Measurements from ENCODE around the gene C19orf73. TPM values are rescaled to one million over a fixed set of nuclear protein-coding genes. Genes with fewer than 3 reads are reported as not detected.

Gene C19orf73
- total RNA-seq, 4 donors from 2014 or later: 1.8 TPM; not detected in 3

DNA sequence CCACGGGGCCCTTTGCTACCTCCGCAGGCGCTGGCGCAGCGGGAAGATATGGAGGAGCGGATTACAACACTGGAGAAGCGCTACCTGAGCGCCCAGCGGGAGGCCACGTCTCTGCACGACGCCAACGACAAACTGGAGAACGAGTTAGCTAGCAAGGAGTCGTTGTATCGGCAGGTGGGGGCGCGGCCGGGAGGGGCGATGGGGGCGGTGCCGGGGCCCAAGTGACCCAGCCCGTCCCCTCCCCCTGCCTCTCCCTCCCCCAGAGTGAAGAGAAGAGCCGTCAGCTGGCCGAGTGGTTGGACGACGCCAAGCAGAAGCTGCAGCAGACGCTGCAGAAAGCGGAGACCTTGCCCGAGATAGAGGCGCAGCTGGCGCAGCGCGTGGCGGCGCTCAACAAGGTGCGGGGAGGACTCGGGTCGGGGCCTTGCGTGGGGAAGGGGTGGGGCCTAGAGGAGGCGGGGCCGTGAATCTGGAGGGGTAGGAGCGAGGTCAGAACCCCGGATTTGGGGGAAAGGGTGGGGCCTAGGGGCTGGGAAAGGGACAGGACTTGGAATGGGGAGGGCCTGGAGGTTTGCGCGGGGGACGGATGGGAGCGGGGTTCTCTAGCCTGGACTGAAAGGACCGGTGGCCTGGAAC lies 14.1 kb upstream of the C19orf73 start:
- Histone ChIP-seq H3K4me1 (peaks cover 0 to 45% (median 17%) of the 10 kb centered on the region in 3 donors), H3K4me3 (peak overlapping the region in 1 of 2 donors; percentile 46), H3K9me3 (no peaks in the 10 kb centered on the region), H3K27me3 (no peaks in the 10 kb centered on the region), H3K27ac (peak overlapping the region in 3 of 4 donors; percentile 7 to 64 (median 63)), H3K36me3 (no peaks in the 10 kb centered on the region)
- ATAC-seq: peak; percentile 10
- 7 to 23% methylated on average over 14 to 18 of the region's 49 CpGs for WGBS, 2 donors (ENCODE audit: low coverage in 1 of 2)
- TF ChIP-seq, protein P1, sequence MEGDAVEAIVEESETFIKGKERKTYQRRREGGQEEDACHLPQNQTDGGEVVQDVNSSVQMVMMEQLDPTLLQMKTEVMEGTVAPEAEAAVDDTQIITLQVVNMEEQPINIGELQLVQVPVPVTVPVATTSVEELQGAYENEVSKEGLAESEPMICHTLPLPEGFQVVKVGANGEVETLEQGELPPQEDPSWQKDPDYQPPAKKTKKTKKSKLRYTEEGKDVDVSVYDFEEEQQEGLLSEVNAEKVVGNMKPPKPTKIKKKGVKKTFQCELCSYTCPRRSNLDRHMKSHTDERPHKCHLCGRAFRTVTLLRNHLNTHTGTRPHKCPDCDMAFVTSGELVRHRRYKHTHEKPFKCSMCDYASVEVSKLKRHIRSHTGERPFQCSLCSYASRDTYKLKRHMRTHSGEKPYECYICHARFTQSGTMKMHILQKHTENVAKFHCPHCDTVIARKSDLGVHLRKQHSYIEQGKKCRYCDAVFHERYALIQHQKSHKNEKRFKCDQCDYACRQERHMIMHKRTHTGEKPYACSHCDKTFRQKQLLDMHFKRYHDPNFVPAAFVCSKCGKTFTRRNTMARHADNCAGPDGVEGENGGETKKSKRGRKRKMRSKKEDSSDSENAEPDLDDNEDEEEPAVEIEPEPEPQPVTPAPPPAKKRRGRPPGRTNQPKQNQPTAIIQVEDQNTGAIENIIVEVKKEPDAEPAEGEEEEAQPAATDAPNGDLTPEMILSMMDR (IDR thresholded peaks at IDR 0.05): no peak
- no peak for TF ChIP-seq POLR2A (IDR thresholded peaks at IDR 0.05)
- no peak for TF ChIP-seq POLR2AphosphoS5 (IDR thresholded peaks at IDR 0.05)
- TF ChIP-seq EP300 (IDR thresholded peaks at IDR 0.05): no peak

DNA sequence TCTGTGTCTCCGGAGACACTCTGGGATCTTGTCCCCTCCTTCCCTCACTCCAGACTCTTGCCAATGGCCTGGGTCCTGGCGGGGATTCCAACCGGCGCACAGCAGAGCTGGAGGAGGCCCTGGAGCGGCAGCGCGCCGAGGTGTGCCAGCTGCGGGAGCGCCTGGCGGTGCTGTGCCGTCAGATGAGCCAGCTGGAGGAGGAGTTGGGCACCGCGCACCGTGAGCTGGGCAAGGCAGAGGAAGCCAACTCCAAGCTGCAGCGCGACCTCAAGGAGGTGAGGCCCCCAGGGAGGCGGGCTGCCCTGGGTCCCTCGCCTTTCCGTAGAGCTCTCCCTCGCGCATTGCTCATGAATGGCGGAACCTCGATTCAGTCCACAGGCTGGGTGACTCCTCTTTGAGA lies 11.4 kb upstream of the C19orf73 start:
- H3K9me3 ChIP-seq: no peaks in the 10 kb centered on the region
- no peaks in the 10 kb centered on the region for H3K36me3 ChIP-seq
- 96 to 98% methylated on average over 3 to 8 of the region's 24 CpGs for WGBS, 2 donors (ENCODE audit: low coverage in 1 of 2)
- no peaks in the 10 kb centered on the region for H3K27me3 ChIP-seq
- TF ChIP-seq EP300 (IDR thresholded peaks at IDR 0.05) (no peak), POLR2A (IDR thresholded peaks at IDR 0.05) (no peak), POLR2AphosphoS5 (IDR thresholded peaks at IDR 0.05) (no peak)
- TF ChIP-seq, protein P1 (IDR thresholded peaks at IDR 0.05): no peak
- no peak overlapping the region for H3K27ac ChIP-seq
- ATAC-seq: no peak
- H3K4me1 ChIP-seq: peaks cover 0 to 41% (median 21%) of the 10 kb centered on the region in 3 donors
- no peak overlapping the region for H3K4me3 ChIP-seq

DNA sequence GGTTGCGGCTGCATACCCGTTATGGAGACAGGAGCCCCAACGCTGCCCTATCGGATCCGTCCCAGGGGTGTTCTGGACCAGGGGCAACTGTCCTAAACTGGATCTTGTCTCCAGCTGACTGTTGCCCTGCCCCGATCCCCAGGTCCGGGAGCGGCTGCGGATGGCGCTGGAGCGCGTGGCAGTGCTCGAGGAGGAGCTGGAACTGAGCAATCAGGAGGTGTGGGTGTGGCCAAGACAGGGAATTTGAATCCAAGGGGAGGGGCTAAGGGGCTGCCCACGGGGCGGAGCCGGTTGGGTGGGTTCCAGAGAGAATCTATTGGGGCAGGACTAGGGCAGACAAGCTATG lies 10.3 kb upstream of the C19orf73 start:
- H3K36me3 ChIP-seq: no peaks in the 10 kb centered on the region
- no CpG with 5 or more reads among the region's 16 CpGs for WGBS, 2 donors (ENCODE audit: low coverage in 1 of 2)
- no peak overlapping the region for H3K4me3 ChIP-seq
- peaks cover 0 to 34% (median 21%) of the 10 kb centered on the region in 3 donors for H3K4me1 ChIP-seq
- TF ChIP-seq POLR2AphosphoS5 (IDR thresholded peaks at IDR 0.05): no peak
- no peak for TF ChIP-seq POLR2A (IDR thresholded peaks at IDR 0.05)
- TF ChIP-seq, protein P1 (IDR thresholded peaks at IDR 0.05): no peak
- no peak for TF ChIP-seq EP300 (IDR thresholded peaks at IDR 0.05)
- no peaks in the 10 kb centered on the region for H3K27me3 ChIP-seq
- H3K27ac ChIP-seq: peak overlapping the region in 1 of 4 donors; percentile 81
- ATAC-seq: no peak
- H3K9me3 ChIP-seq: no peaks in the 10 kb centered on the region

DNA sequence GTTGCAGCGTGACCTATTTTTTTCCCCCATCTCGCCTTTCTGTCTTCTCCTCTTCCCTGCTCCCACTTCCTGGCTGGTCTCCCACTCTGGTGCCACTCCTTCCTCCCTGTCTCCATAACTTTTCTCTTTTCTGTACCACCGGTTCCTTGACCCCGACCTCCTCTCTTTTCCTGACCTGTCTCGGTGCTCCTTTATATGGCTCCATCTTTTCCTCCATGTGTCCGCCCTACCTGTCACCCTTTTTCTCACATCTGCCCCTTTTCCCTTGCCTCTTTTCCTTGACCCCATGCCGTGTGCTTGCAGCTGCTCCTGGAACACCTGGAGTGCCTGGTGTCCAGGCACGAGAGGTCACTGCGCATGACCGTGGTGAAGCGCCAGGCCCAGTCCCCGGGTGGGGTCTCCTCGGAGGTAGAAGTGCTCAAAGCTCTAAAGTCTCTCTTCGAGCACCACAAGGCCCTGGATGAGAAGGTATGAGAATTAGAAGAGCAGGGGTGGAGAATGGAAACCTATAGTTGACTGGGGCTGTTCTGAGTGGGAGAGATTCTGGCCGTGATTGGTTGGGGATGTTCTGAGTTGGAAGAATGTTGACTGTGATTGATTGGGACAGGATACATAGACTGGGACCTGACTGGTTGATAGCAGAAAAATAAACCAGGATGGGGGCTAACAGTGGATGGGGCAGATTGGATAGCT lies 9.7 kb upstream of the C19orf73 start:
- Histone ChIP-seq H3K4me3 (peak overlapping the region in 1 of 2 donors; percentile 39), H3K36me3 (no peaks in the 10 kb centered on the region), H3K4me1 (peaks cover 0 to 29% (median 17%) of the 10 kb centered on the region in 3 donors), H3K9me3 (no peaks in the 10 kb centered on the region), H3K27me3 (no peaks in the 10 kb centered on the region), H3K27ac (peak overlapping the region in 3 of 4 donors; percentile 61 to 81 (median 80))
- TF ChIP-seq, protein P1 (IDR thresholded peaks at IDR 0.05): no peak
- no peak for TF ChIP-seq POLR2A (IDR thresholded peaks at IDR 0.05)
- no peak for TF ChIP-seq EP300 (IDR thresholded peaks at IDR 0.05)
- no peak for TF ChIP-seq POLR2AphosphoS5 (IDR thresholded peaks at IDR 0.05)
- 33 to 37% methylated on average over 7 to 8 of the region's 15 CpGs for WGBS, 2 donors (ENCODE audit: low coverage in 1 of 2)
- no peak for ATAC-seq
